GM12878 (cell line): Measurements from ENCODE around the gene SORBS2. TPM values are rescaled to one million over a fixed set of nuclear protein-coding genes. Genes with fewer than 3 reads are reported as not detected.

Source experiments
- ATAC-seq: fragments of 200-7000 bp; cut with Tn5 transposase; 3 replicates; pipeline ENCODE4 v1.9.1; 2020; ENCODE audit warnings: mild to moderate bottlenecking, moderate library complexity
- BruUV-seq: library from RNA; stranded (reverse); fragments of 400-500 nt; replicated peaks from 2 replicates; lab custom pipeline; 2021; lab: Mats Ljungman, UMichigan
- CTCF ChIA-PET: fragments of 300-600 bp; sonication (Branson Sonifier 250); formaldehyde crosslinking; extraction: SDS; loops from one replicate; lab custom pipeline; 2021; ENCODE audit warnings: inconsistent platforms; lab: Yijun Ruan, JAX
- POLR2A ChIA-PET: fragments of 350-600 bp; formaldehyde crosslinking; extraction: SDS; loops from one replicate; lab custom pipeline; 2021; ENCODE audit warnings: inconsistent platforms; lab: Charles Lee
- RAD21 ChIA-PET: fragments of 300-600 bp; sonication (Branson Sonifier 250); formaldehyde crosslinking; loops from one replicate; lab custom pipeline; 2023; ENCODE audit warnings: antibody characterized with exemption; ENCODE audit not compliant: unreplicated experiment; lab: Charles Lee
- SMC1A ChIA-PET: fragments of 300-600 bp; sonication (Branson Sonifier 250); formaldehyde crosslinking; loops from one replicate; lab custom pipeline; 2023; ENCODE audit not compliant: unreplicated experiment, uncharacterized antibody; lab: Charles Lee
- DNase-seq: peaks from one replicate; pipeline ENCODE4 v3.0.0-alpha.2; 2011; ENCODE audit warnings: low read depth, low spot score
- FAIRE-seq: peaks from 3 replicates; lab custom pipeline; 2011; peaks lifted over from hg19 to GRCh38; lab: Jason Lieb, UNC
- H2AFZ ChIP-seq: 2 replicates; pipeline ENCODE4 v1.6.0; 2011; ENCODE audit warnings: low read depth, low read length, control low read depth; ENCODE audit not compliant: control insufficient read depth
- H3K27ac ChIP-seq: 2 replicates; pipeline ENCODE4 v1.5.1; 2011; ENCODE audit warnings: control low read depth; ENCODE audit not compliant: control insufficient read depth, insufficient read depth
- H3K27me3 ChIP-seq, 2 experiments: replicated peaks in 1 of 2; 2 replicates each; pipeline versions ENCODE4 v1.6.0 to v1.6.1; 2011; ENCODE audit warnings: low read length in 1 of 2; ENCODE audit not compliant: control insufficient read depth in 2 of 2, insufficient read depth in 2 of 2
- H3K36me3 ChIP-seq, 2 experiments: 2 replicates each; pipeline ENCODE4 v1.5.1; 2011; ENCODE audit warnings: low read length in 1 of 2; ENCODE audit not compliant: control insufficient read depth in 2 of 2, insufficient read depth in 2 of 2
- H3K4me1 ChIP-seq: 2 replicates; pipeline ENCODE4 v1.6.1; 2011; ENCODE audit warnings: mild to moderate bottlenecking, low read length, moderate library complexity, mixed read lengths; ENCODE audit not compliant: control insufficient read depth, insufficient read depth
- H3K4me2 ChIP-seq: 2 replicates; pipeline ENCODE4 v1.6.0; 2011; ENCODE audit warnings: control low read depth; ENCODE audit not compliant: control insufficient read depth, insufficient read depth
- H3K4me3 ChIP-seq: fragments of 200-600 bp; sonication (generic); 2 replicates; pipeline ENCODE4 v1.5.1; 2016
- H3K79me2 ChIP-seq: 2 replicates; pipeline ENCODE4 v1.6.0; 2011; ENCODE audit warnings: low read length; ENCODE audit not compliant: control insufficient read depth, insufficient read depth
- H3K9ac ChIP-seq: 2 replicates; pipeline ENCODE4 v1.8.0; 2011; ENCODE audit warnings: low read length, control low read depth, mixed read lengths; ENCODE audit not compliant: control insufficient read depth, insufficient read depth
- H3K9me3 ChIP-seq: replicated peaks from 3 replicates; pipeline ENCODE4 v1.5.1; 2011; ENCODE audit warnings: mild to moderate bottlenecking, low read length; ENCODE audit not compliant: control insufficient read depth, insufficient read depth
- H4K20me1 ChIP-seq: 2 replicates; pipeline ENCODE4 v1.6.0; 2011; ENCODE audit not compliant: control insufficient read depth, insufficient read depth
- CHD4 ChIP-seq: fragments of 200-600 bp; sonication (generic); IDR thresholded peaks from 2 replicates; pipeline ENCODE4 v1.6.1; 2016; ENCODE audit warnings: mild to moderate bottlenecking
- ESRRA ChIP-seq: IDR thresholded peaks from 2 replicates; pipeline ENCODE4 v1.6.1; 2012; ENCODE audit warnings: mild to moderate bottlenecking, low read length, improper control_type of control experiment
- FOXK2 ChIP-seq: fragments of 450-650 bp; IDR thresholded peaks from 2 replicates; pipeline ENCODE4 v1.6.1; 2017; ENCODE audit warnings: mild to moderate bottlenecking, moderate library complexity
- HCFC1 ChIP-seq: fragments of 150-350 bp; IDR thresholded peaks from 2 replicates; pipeline ENCODE4 v1.6.1; 2014; ENCODE audit warnings: low read length
- MEF2A ChIP-seq: IDR thresholded peaks from 2 replicates; pipeline ENCODE4 v1.6.1; 2011; ENCODE audit warnings: low read depth, mild to moderate bottlenecking, low read length, moderate library complexity; ENCODE audit not compliant: insufficient read depth
- MXI1 ChIP-seq: fragments of 150-350 bp; IDR thresholded peaks from 2 replicates; pipeline ENCODE4 v1.6.1; 2011; ENCODE audit warnings: low read depth, mild to moderate bottlenecking, inconsistent platforms, low read length, improper control_type of control experiment
- NFXL1 ChIP-seq: fragments of 450-650 bp; IDR thresholded peaks from 2 replicates; pipeline ENCODE4 v1.6.1; 2017; ENCODE audit warnings: antibody characterized with exemption, mild to moderate bottlenecking, borderline replicate concordance
- POLR2A ChIP-seq: IDR thresholded peaks from 2 replicates; pipeline ENCODE4 v1.6.1; 2011; ENCODE audit warnings: low read depth, mild to moderate bottlenecking, low read length
- POU2F2 ChIP-seq: IDR thresholded peaks from 3 replicates; pipeline ENCODE4 v1.6.1; 2011; ENCODE audit warnings: low read depth, mild to moderate bottlenecking, low read length, borderline replicate concordance
- RELA ChIP-seq: fragments of 450-650 bp; IDR thresholded peaks from 2 replicates; pipeline ENCODE4 v1.8.0; 2014; ENCODE audit warnings: borderline replicate concordance; ENCODE audit not compliant: partially characterized antibody
- SMAD1 ChIP-seq: fragments of 450-650 bp; IDR thresholded peaks from 2 replicates; pipeline ENCODE4 v1.6.1; 2018; ENCODE audit warnings: mild to moderate bottlenecking, low read depth; ENCODE audit not compliant: partially characterized antibody
- SMARCA5 ChIP-seq: fragments of 450-650 bp; IDR thresholded peaks from 2 replicates; pipeline ENCODE4 v1.6.1; 2017; ENCODE audit warnings: mild to moderate bottlenecking
- TARDBP ChIP-seq: IDR thresholded peaks from 2 replicates; pipeline ENCODE4 v1.6.1; 2016; ENCODE audit warnings: borderline replicate concordance
- TCF3 ChIP-seq: IDR thresholded peaks from 2 replicates; pipeline ENCODE4 v1.6.1; 2012; ENCODE audit warnings: low read depth, mild to moderate bottlenecking, low read length, borderline replicate concordance; ENCODE audit not compliant: insufficient read depth
- YBX1 ChIP-seq: fragments of 450-650 bp; IDR thresholded peaks from 2 replicates; pipeline ENCODE4 v1.6.1; 2016; ENCODE audit warnings: antibody characterized with exemption
- ZNF622 ChIP-seq: fragments of 450-650 bp; IDR thresholded peaks from 2 replicates; pipeline ENCODE4 v1.6.1; 2017; ENCODE audit warnings: mild to moderate bottlenecking, inconsistent platforms
- ZSCAN29 ChIP-seq: fragments of 450-650 bp; IDR thresholded peaks from 2 replicates; pipeline ENCODE4 v1.6.1; 2017; ENCODE audit warnings: mild to moderate bottlenecking, moderate library complexity
- WGBS: methylation state at CpG from one replicate; pipeline ENCODE4 v1.1.6; 2016; ENCODE audit warnings: low lambda C conversion rate; ENCODE audit not compliant: insufficient replicate concordance, insufficient coverage; ENCODE audit errors: missing lambda C conversion rate; 5-methylcytosine and 5-hydroxymethylcytosine counted together
- in situ Hi-C: fragments of 300-500 bp; cut with MboI; formaldehyde crosslinking; loops from 9 replicates; pipeline ENCODE4 v1.14.3; 2018; ENCODE audit warnings: mixed read lengths
- intact Hi-C: fragments of 100-400 bp; cut with micrococcal nuclease; formaldehyde crosslinking; loops from one replicate; pipeline ENCODE4 v1.14.2; 2022; ENCODE audit not compliant: unreplicated experiment
- polyA plus RNA-seq, 11 experiments: library from polyadenylated mRNA; depleted of rRNA in 4 of 11; unstranded in 6 of 11; stranded (reverse) in 5 of 11; fragments of >200 nt; fragmentation: Nextera tagmentation in 4 of 11; fragmentation: Illumina TruSeq in 1 of 11; extraction: Ambion mirVana in 4 of 11; extraction: Trizol in 1 of 11; gene quantifications; 1 replicate in 1 of 11; 2 replicates in 10 of 11; pipeline versions ENCODE4 v1.2.1 to v1.2.3, GENCODE V29; 2011 to 2016; ENCODE audit warnings: inconsistent platforms in 2 of 11, missing spikeins in 2 of 11, low read depth in 1 of 11
- total RNA-seq, 4 experiments: library from RNA; depleted of rRNA in 3 of 4; stranded (reverse); fragments of >200 nt in 3 of 4; fragmentation: Illumina TruSeq in 1 of 4; extraction: Trizol in 1 of 4; gene quantifications; 2 replicates each; pipeline versions ENCODE4 v1.2.1 to v1.2.3, GENCODE V29; 2013 to 2021
- TF ChIP-seq, protein P1 (sequence below): IDR thresholded peaks from 2 replicates; pipeline ENCODE4 v1.6.1; 2012; ENCODE audit warnings: mild to moderate bottlenecking, low read depth, low read length

The SORBS2 gene
- total and polyA plus RNA-seq, 10 of the 15 experiments (the other 5 are each of a cell fraction or from before 2014, with no cell fraction given), result 0.06 to 3.0 (median 0.79) TPM

DNA sequence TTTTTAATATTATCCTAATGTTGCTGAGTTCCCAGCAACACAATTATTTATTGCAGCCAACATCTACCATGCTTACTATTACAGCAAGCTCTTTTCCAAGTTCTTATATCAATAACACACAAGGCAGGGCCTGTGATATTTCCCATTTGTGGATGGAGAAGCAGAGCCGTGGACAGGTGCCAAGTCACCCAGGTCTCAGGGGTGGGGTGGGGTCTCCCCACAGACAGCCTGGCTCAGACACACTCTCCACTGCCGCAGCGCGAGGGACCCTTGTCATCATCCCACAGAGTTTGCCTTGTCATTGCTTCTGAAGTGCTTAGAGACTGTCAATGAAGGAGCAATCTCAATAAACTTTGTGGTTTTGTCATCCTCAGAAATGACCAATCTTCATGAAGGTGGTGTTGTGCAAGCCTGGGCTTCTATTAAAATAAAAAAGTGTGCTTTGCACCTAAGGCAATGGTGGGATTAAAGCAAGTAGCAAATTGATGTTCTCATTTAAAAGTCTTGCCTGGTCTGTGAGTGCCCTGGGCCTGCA is 76.1 kb downstream of the SORBS2 start:
- Histone ChIP-seq H3K4me3 (no peak overlapping the region), H3K9ac (no peak overlapping the region), H3K4me2 (no peak overlapping the region), H3K27ac (no peak overlapping the region), H3K9me3 (peaks cover 3% of the 10 kb centered on the region; the same call in 2 of the 3 replicates), H3K36me3 (no peaks in the 10 kb centered on the region), H2AFZ (no peak overlapping the region), H3K79me2 (no peaks in the 10 kb centered on the region), H3K4me1 (peaks cover 41% of the 10 kb centered on the region), H3K27me3 (no peaks in the 10 kb centered on the region), H4K20me1 (no peaks in the 10 kb centered on the region)
- intact Hi-C loops, result loop anchor here (2.0 kb wide), 1 partner anchor 75 kb away; no protein-coding TSS in a partner anchor
- in situ Hi-C loops, result no loop called here
- TF ChIP-seq HCFC1 (no peak), TARDBP (no peak), ZNF622 (no peak), FOXK2 (no peak), YBX1 (no peak), POU2F2 (no peak), POLR2A (no peak), NFXL1 (no peak), CHD4 (no peak), SMAD1 (no peak), ESRRA (no peak), RELA (no peak), TCF3 (no peak), ZSCAN29 (no peak), MXI1 (no peak), MEF2A (no peak), SMARCA5 (no peak)
- TF ChIP-seq, protein P1, sequence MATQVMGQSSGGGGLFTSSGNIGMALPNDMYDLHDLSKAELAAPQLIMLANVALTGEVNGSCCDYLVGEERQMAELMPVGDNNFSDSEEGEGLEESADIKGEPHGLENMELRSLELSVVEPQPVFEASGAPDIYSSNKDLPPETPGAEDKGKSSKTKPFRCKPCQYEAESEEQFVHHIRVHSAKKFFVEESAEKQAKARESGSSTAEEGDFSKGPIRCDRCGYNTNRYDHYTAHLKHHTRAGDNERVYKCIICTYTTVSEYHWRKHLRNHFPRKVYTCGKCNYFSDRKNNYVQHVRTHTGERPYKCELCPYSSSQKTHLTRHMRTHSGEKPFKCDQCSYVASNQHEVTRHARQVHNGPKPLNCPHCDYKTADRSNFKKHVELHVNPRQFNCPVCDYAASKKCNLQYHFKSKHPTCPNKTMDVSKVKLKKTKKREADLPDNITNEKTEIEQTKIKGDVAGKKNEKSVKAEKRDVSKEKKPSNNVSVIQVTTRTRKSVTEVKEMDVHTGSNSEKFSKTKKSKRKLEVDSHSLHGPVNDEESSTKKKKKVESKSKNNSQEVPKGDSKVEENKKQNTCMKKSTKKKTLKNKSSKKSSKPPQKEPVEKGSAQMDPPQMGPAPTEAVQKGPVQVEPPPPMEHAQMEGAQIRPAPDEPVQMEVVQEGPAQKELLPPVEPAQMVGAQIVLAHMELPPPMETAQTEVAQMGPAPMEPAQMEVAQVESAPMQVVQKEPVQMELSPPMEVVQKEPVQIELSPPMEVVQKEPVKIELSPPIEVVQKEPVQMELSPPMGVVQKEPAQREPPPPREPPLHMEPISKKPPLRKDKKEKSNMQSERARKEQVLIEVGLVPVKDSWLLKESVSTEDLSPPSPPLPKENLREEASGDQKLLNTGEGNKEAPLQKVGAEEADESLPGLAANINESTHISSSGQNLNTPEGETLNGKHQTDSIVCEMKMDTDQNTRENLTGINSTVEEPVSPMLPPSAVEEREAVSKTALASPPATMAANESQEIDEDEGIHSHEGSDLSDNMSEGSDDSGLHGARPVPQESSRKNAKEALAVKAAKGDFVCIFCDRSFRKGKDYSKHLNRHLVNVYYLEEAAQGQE, result no peak
- 91% methylated on average over 4 of the region's 4 CpGs for WGBS
- no TSS peak for BruUV-seq
- FAIRE-seq, result no peak
- no peak for DNase-seq
- ChIA-PET POLR2A (no interaction called here), CTCF (no interaction called here), SMC1A (no interaction called here), RAD21 (no interaction called here)
- ATAC-seq, result no peak
